ENCODE results near the gene PSMB9.
A peak's percentile ranks its signal among the peaks of the same experiment; 100 is the strongest.

The PSMB9 gene

DNA sequence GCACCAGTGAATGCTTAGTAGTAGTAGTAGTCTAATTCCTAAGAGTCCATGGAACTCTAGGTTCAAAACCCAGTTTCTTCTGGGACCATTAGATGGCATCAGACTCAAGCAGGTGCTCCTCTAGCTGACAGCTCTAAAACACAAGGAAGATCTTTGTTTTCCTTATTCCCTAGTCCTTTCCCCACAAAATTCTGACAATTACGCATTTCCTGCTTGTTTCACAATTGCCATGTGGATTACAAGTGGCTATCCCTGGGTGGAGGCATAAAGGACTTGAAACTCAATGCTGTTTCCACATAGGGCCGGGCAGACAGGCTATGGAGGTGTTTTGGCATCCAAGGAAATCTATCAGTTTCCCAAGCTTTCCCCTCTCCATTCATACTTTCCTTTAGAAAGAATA is 28.0 kb upstream of the PSMB9 start:
- DNase-seq: no peak
- H3K4me1 ChIP-seq (ENCODE audit: control insufficient read depth, insufficient read depth, low read length, poor library complexity, severe bottlenecking): no peaks in the 10 kb centered on the region
- no peaks in the 10 kb centered on the region for H3K27me3 ChIP-seq (replicated peaks; ENCODE audit: control insufficient read depth, insufficient read depth, low read length, poor library complexity, severe bottlenecking)
- H3K9me3 ChIP-seq (ENCODE audit: control insufficient read depth, low read length): no peaks in the 10 kb centered on the region
- peaks cover 35% of the 10 kb centered on the region for H3K36me3 ChIP-seq (ENCODE audit: control insufficient read depth, insufficient read depth, low read length)
- no peak overlapping the region for H3K27ac ChIP-seq (ENCODE audit: insufficient read depth, low read length, poor library complexity, severe bottlenecking)
- H3K4me3 ChIP-seq (ENCODE audit: insufficient read depth, low read depth, low read length, poor library complexity, severe bottlenecking): no peak overlapping the region

DNA sequence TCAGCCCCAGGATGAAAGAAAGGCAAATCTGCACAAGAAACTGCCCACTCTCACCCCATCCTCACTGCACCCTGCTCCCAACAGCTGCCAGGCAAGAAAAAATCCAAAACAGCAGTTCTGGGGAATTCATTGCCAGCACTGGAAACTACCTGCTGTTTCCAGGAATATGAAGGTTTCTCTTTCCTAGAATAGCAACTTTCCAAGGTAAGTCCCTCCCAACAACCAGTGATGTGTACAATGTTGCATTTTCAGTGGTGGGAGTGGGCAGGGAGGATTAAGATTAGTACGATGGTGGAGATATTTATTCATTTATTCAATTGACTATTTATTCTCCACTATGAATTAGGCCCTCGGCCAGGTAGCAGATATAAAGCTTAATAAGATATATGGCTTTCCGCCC is 27.0 kb upstream of the PSMB9 start:
- Histone ChIP-seq H3K9me3 (ENCODE audit: control insufficient read depth, low read length) (no peaks in the 10 kb centered on the region), H3K4me3 (ENCODE audit: insufficient read depth, low read depth, low read length, poor library complexity, severe bottlenecking) (no peak overlapping the region), H3K4me1 (ENCODE audit: control insufficient read depth, insufficient read depth, low read length, poor library complexity, severe bottlenecking) (no peaks in the 10 kb centered on the region), H3K27me3 (replicated peaks; ENCODE audit: control insufficient read depth, insufficient read depth, low read length, poor library complexity, severe bottlenecking) (no peaks in the 10 kb centered on the region), H3K36me3 (ENCODE audit: control insufficient read depth, insufficient read depth, low read length) (peaks cover 43% of the 10 kb centered on the region), H3K27ac (ENCODE audit: insufficient read depth, low read length, poor library complexity, severe bottlenecking) (no peak overlapping the region)
- DNase-seq: no peak

DNA sequence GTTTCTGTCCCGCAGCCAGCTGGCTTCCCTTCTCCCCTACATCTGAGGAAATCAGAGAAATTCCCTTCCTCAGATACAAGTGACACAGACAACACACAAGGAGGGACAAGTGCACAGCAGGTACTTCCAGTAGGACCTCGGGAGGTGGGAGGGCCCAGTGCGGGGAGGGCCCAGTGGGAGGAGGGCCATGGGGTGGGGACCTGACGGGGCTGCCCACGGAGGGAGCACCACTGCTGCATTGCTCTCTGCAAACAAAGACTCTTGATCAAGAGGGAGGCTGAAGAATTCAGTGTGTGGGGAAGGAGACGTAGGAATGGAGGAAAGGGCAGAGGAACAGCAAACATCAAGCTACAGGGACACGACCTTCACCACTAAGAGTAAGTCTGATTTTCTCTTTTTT is 24.5 kb upstream of the PSMB9 start:
- Histone ChIP-seq H3K4me3 (ENCODE audit: insufficient read depth, low read depth, low read length, poor library complexity, severe bottlenecking) (no peak overlapping the region), H3K27ac (ENCODE audit: insufficient read depth, low read length, poor library complexity, severe bottlenecking) (no peak overlapping the region), H3K36me3 (ENCODE audit: control insufficient read depth, insufficient read depth, low read length) (peaks cover 63% of the 10 kb centered on the region), H3K4me1 (ENCODE audit: control insufficient read depth, insufficient read depth, low read length, poor library complexity, severe bottlenecking) (no peaks in the 10 kb centered on the region), H3K27me3 (replicated peaks; ENCODE audit: control insufficient read depth, insufficient read depth, low read length, poor library complexity, severe bottlenecking) (no peaks in the 10 kb centered on the region), H3K9me3 (ENCODE audit: control insufficient read depth, low read length) (no peaks in the 10 kb centered on the region)
- no peak for DNase-seq

DNA sequence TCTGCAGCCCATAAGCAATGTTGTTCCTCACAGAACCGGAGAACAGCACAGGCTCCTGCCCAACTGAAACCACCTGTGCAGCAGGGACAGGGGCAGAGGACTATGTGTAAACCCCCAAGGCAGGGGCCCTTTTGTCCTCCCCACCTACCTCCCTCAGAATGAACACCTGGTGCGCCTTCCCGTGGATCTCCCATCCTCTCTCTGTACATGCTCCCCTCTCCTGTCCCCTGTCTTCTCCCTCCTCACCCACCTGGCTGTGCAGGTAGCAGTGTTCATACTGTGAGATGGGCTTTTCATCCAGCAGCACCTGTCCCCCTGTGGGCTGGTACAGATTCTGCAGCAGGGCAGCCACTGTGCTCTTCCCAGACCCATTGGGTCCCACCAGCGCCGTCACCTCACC is 24.0 kb upstream of the PSMB9 start:
- Histone ChIP-seq H3K27me3 (replicated peaks; ENCODE audit: control insufficient read depth, insufficient read depth, low read length, poor library complexity, severe bottlenecking) (no peaks in the 10 kb centered on the region), H3K36me3 (ENCODE audit: control insufficient read depth, insufficient read depth, low read length) (peaks cover 68% of the 10 kb centered on the region), H3K4me3 (ENCODE audit: insufficient read depth, low read depth, low read length, poor library complexity, severe bottlenecking) (no peak overlapping the region), H3K27ac (ENCODE audit: insufficient read depth, low read length, poor library complexity, severe bottlenecking) (no peak overlapping the region), H3K9me3 (ENCODE audit: control insufficient read depth, low read length) (no peaks in the 10 kb centered on the region), H3K4me1 (ENCODE audit: control insufficient read depth, insufficient read depth, low read length, poor library complexity, severe bottlenecking) (no peaks in the 10 kb centered on the region)
- DNase-seq: no peak

DNA sequence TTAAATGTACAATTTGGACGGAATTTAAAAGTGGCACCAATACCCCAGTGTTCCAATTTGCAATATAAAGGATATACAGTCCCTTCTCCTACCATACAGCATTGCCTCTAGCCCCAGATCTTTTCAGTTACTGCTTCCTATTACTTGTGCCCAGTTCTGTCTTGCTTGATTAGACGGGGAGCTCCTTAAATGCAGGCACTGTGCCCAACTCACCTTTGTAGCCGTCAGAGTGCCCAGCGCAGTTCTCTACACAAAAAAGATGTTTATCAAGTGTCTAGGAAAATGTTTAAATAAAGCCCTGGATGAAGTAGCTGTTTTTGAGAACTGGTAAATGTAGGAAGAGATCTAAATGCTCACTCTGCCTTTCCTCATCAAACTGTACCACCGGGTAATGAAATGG is 23.1 kb upstream of the PSMB9 start:
- no peak overlapping the region for H3K27ac ChIP-seq (ENCODE audit: insufficient read depth, low read length, poor library complexity, severe bottlenecking)
- peaks cover 76% of the 10 kb centered on the region for H3K36me3 ChIP-seq (ENCODE audit: control insufficient read depth, insufficient read depth, low read length)
- no peaks in the 10 kb centered on the region for H3K9me3 ChIP-seq (ENCODE audit: control insufficient read depth, low read length)
- H3K4me1 ChIP-seq (ENCODE audit: control insufficient read depth, insufficient read depth, low read length, poor library complexity, severe bottlenecking): no peaks in the 10 kb centered on the region
- no peaks in the 10 kb centered on the region for H3K27me3 ChIP-seq (replicated peaks; ENCODE audit: control insufficient read depth, insufficient read depth, low read length, poor library complexity, severe bottlenecking)
- no peak overlapping the region for H3K4me3 ChIP-seq (ENCODE audit: insufficient read depth, low read depth, low read length, poor library complexity, severe bottlenecking)
- no peak for DNase-seq

DNA sequence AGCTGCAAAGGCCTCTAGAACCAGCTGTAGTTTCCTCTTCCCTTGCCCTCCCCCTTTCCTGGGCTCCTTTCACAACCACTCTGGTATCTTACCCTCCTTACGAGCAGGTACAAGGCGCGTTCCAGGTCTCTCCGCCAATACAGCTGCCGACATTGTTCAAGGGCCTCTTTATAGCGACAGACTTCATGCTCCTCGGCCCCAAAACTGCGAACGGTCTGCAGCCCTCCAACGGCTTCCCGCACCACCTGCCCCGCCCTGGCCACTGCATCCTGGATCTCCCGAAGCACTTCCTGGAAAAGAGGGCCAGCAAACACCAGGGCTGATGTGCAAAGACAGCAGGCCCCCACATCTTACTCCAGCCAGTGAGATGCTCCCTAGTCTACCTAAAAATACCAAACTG is 21.5 kb upstream of the PSMB9 start:
- Histone ChIP-seq H3K4me3 (ENCODE audit: insufficient read depth, low read depth, low read length, poor library complexity, severe bottlenecking) (no peak overlapping the region), H3K36me3 (ENCODE audit: control insufficient read depth, insufficient read depth, low read length) (peaks cover 77% of the 10 kb centered on the region), H3K9me3 (ENCODE audit: control insufficient read depth, low read length) (no peaks in the 10 kb centered on the region), H3K27me3 (replicated peaks; ENCODE audit: control insufficient read depth, insufficient read depth, low read length, poor library complexity, severe bottlenecking) (no peaks in the 10 kb centered on the region), H3K4me1 (ENCODE audit: control insufficient read depth, insufficient read depth, low read length, poor library complexity, severe bottlenecking) (peaks cover 9% of the 10 kb centered on the region), H3K27ac (ENCODE audit: insufficient read depth, low read length, poor library complexity, severe bottlenecking) (no peak overlapping the region)
- DNase-seq: no peak

DNA sequence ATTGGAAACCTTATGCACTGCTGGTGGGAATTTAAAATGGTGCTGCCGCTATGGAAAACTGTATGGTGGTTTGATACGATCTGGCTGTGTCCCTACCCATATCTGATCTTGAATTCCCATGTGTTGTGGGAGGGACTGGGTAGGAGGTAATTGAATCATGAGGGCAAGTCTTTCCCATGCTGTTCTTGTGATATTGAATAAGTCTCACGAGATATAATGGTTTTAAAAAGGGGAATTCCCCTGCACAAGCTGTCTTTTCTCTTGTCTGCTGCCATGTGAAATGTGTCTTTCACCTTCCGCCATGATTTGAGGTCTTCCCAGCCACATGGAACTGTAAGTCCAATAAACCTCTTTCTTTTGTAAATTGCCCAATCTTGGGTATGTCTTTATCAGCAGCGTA is 20.3 kb upstream of the PSMB9 start:
- Histone ChIP-seq H3K27ac (ENCODE audit: insufficient read depth, low read length, poor library complexity, severe bottlenecking) (no peak overlapping the region), H3K27me3 (replicated peaks; ENCODE audit: control insufficient read depth, insufficient read depth, low read length, poor library complexity, severe bottlenecking) (no peaks in the 10 kb centered on the region), H3K4me1 (ENCODE audit: control insufficient read depth, insufficient read depth, low read length, poor library complexity, severe bottlenecking) (peaks cover 14% of the 10 kb centered on the region), H3K4me3 (ENCODE audit: insufficient read depth, low read depth, low read length, poor library complexity, severe bottlenecking) (no peak overlapping the region), H3K9me3 (ENCODE audit: control insufficient read depth, low read length) (no peaks in the 10 kb centered on the region), H3K36me3 (ENCODE audit: control insufficient read depth, insufficient read depth, low read length) (peaks cover 70% of the 10 kb centered on the region)
- DNase-seq: no peak

DNA sequence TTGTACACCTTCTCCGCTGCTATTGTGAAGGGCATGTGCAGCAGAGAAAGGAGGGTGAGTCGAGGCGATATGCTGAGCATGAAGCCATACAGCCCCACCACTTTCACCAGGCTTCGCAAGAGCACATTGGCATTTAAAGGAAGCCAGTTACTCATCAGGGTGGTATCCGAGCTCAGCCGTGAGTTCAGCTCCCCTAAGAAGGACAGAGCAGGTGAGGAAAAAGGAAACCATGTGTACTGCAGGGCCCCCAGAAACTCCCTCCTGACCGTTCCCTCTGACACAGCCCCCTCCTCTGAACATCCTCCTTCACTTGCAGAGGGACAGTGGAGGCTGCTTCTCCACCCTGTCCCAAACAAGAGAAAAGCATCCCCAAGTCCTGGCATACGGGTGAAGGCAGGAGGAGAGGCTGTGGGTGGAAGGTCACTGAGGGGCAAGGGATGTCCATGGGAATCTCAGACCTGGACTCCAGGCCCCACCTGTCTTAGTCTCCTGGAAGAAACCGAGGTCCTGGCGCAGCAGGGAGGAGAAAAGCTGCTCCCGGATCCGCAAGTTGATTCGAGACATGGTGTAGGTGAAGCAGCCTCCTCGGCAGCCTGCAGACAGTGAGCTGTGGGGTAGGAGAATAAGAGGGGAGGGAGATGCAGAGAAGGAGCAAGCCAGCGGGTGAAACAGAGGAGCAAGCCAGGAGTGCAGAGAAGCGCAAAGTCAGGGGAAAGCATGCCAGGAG is 18.7 kb upstream of the PSMB9 start:
- Histone ChIP-seq H3K4me1 (ENCODE audit: control insufficient read depth, insufficient read depth, low read length, poor library complexity, severe bottlenecking) (peaks cover 15% of the 10 kb centered on the region), H3K4me3 (ENCODE audit: insufficient read depth, low read depth, low read length, poor library complexity, severe bottlenecking) (no peak overlapping the region), H3K36me3 (ENCODE audit: control insufficient read depth, insufficient read depth, low read length) (peaks cover 53% of the 10 kb centered on the region), H3K27ac (ENCODE audit: insufficient read depth, low read length, poor library complexity, severe bottlenecking) (no peak overlapping the region), H3K27me3 (replicated peaks; ENCODE audit: control insufficient read depth, insufficient read depth, low read length, poor library complexity, severe bottlenecking) (no peaks in the 10 kb centered on the region), H3K9me3 (ENCODE audit: control insufficient read depth, low read length) (no peaks in the 10 kb centered on the region)
- DNase-seq: no peak

DNA sequence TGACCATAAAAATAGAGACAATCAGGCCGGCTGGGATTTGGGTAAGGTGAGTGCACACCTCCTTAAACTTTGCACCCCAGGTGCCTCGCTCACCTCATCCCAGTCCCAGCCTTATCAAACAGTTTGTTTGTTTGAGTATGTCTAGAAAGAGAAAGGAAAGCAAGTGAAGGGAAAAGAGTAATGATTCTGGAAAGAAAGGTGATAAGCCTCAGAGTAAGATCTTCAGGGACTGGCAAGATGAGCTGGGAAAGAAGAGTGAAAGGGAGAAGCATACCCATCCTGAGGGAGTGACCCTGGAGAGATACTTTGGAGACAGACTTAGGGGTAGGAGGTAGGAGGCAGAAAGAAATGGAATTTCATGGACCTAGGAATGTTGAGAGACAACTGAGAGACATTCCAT is 17.1 kb upstream of the PSMB9 start:
- Histone ChIP-seq H3K9me3 (ENCODE audit: control insufficient read depth, low read length) (no peaks in the 10 kb centered on the region), H3K27me3 (replicated peaks; ENCODE audit: control insufficient read depth, insufficient read depth, low read length, poor library complexity, severe bottlenecking) (no peaks in the 10 kb centered on the region), H3K4me3 (ENCODE audit: insufficient read depth, low read depth, low read length, poor library complexity, severe bottlenecking) (no peak overlapping the region), H3K27ac (ENCODE audit: insufficient read depth, low read length, poor library complexity, severe bottlenecking) (no peak overlapping the region), H3K36me3 (ENCODE audit: control insufficient read depth, insufficient read depth, low read length) (peaks cover 48% of the 10 kb centered on the region), H3K4me1 (ENCODE audit: control insufficient read depth, insufficient read depth, low read length, poor library complexity, severe bottlenecking) (peaks cover 31% of the 10 kb centered on the region)
- no peak for DNase-seq

DNA sequence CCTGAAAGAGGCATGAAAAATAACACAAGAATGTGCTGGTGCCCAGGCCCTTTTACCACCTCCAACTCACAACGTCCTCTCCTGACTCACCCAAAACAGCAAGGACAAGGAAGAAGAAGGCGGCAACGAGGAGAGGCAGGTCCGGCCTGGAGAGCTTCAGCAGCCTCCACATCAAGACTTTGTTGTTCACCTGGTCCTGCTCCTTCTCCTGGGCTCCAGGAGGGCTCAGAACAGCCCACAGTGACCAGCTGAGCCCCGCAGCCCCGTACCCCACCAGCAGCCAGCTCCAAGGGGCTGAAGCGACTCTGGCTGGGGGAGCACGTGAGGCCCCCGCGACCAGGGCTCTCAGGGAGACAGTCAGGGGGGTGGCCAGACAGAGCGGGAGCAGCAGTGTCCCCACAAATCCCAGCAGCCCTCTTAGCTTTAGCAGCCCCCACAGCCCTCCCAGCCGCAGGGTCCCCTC is 16.3 kb upstream of the PSMB9 start:
- no peak for DNase-seq
- Histone ChIP-seq H3K27me3 (replicated peaks; ENCODE audit: control insufficient read depth, insufficient read depth, low read length, poor library complexity, severe bottlenecking) (no peaks in the 10 kb centered on the region), H3K9me3 (ENCODE audit: control insufficient read depth, low read length) (no peaks in the 10 kb centered on the region), H3K4me1 (ENCODE audit: control insufficient read depth, insufficient read depth, low read length, poor library complexity, severe bottlenecking) (peaks cover 39% of the 10 kb centered on the region), H3K36me3 (ENCODE audit: control insufficient read depth, insufficient read depth, low read length) (peaks cover 45% of the 10 kb centered on the region), H3K4me3 (ENCODE audit: insufficient read depth, low read depth, low read length, poor library complexity, severe bottlenecking) (peak overlapping the region; percentile 80), H3K27ac (ENCODE audit: insufficient read depth, low read length, poor library complexity, severe bottlenecking) (peak overlapping the region; percentile 85)
